IPS DF 4.7 (cell line): Measurements from ENCODE around the gene ARHGAP28.

ENCODE experiments used
- DNase-seq: peaks from one replicate; pipeline ENCODE4 v3.0.0-alpha.2; 2013; ENCODE audit warnings: low spot score; ENCODE audit errors: extremely low read depth

ARHGAP28 gene

DNA sequence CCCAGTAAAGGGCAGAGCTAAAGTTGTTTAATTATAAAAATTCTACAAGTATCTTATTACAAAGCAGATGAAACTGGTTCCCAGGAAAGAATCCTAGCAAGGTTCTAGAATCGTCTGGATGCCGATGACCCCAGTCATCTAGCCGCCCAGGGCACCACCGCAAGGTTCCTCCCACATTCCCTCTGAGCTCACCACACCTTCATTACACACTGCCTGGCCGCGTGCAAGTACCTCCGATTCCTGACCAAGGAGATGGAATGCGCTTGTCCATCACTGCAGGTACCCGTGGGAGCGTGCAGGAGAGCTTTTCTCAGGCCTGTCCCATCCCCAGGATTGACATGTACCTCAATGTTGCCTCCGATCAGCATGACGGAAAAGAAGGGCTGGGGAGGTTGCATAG, 229.6 kb downstream of the ARHGAP28 start:
- DNase-seq: no peak

DNA sequence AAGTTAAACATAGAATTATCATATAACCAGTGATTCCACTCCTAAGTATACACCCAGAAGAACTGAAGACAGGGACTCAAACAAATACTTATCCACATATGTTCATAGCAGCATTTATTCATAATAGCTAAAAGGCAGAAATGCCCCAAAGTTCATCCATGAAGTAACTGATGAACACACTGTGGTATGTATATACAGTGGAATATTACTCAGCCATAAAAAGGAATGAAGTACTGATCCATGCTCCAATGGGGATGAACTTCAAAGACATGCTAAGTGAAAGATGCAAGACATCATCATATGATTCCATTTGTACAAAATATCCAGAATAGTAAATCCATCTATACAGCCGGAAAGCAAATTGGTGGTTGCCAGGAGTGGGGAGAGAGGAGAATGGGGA, 230.6 kb downstream of the ARHGAP28 start:
- DNase-seq: no peak

DNA sequence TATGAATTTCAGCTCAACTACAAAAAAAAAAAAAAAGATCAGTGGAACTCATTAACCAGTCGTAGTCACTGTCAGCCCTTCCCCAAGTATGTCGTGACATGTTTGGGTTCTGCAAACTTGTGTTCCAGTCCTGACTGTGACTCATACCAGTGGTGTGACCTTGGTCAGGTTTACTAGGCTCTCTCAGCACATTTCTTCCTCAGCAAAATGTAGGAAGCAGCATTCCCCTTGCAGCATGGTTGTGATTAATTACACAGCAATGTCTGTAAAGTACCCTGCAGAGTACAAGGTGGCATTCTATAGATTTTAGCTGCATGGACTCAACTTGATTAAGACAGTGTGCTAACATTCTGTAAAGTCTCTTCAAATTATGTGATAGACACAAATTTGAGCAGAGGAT, 231.1 kb downstream of the ARHGAP28 start:
- DNase-seq: no peak

DNA sequence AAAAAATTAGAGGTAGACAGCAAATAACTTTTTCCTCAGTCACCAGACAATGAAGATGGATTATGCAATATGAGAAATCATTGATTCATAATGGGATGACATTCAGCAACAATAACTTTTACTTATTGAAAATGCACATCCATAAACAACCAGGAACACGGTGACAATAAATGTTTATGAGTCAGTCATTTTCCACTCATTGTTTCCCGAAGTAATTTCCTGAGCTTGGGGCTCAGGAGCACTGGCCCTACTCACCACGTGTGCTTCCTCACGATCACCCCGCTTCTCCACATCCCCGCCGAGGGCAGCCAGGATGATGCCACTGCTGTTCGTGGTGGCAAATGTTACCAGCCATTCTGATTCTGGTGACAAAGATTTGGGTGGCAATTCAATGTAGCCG, 231.8 kb downstream of the ARHGAP28 start:
- no peak for DNase-seq

DNA sequence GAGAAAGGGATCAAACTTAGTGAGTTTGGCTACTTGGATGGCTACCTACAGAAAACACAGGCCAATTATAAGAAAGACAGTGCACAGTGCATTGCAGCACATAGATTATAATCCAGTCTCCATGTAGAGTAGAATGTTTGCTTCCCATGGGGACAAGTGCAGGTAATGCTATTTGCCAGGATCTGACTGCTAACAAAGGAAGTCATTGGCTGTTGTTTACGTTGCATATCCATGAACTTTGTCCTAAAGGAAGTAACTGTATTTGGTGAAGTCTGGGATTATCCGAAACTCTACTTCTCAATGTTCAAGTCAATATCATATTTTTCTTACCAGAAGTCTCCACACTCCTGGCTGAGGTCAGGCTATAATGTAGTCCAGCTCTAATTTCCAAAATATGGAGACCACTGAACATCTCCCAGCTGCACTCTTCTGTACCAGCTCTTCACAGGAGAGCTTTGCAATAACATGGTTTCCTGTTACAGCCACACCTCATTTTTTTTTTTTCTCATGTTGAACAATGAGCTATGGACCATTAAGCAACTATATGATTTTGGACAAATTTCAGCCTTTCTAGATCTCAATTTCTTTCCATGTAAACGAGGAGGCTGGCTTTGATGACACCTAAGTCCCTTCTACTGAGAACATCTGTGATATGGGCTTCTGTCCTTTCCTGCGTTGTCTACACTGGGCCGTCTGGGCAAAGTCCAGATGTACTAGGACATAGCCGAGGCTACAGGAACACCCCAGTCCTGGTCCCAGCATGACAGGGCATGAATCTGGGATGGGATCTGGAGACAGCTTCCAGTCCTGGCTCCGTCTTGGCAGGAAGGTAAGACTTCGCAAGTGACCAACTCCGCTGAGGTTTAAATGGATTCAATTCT, 233.3 kb downstream of the ARHGAP28 start:
- DNase-seq: no peak

DNA sequence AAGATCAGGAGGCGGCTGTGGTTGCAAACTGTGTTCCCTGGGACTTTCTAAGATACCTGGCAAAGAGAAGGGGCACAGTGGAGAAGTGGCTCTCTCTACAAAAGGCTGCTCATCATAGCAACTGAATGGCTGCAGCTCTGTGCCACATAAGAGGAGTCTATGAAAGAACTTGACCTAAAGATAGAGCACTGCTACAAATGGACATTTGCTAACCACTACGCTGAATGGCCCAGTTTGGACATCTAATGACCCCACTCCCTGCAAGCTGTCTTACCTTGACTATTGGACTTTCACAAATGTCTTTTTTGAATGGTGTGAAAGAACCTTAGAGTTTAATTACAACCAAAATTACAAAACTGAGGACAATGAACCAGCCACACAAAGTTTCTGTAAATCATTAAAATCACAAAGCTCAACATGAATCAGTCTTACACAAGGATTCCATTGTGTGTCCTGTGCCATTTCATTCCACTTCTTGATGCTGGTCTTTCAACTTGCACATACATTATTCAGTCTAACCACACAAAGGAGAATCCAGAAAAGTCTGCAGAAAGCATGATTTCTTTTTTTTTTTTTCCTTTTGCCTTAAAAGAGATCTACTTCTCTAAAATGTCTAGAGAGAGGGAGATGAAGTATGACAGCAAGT, 234.1 kb downstream of the ARHGAP28 start:
- DNase-seq: no peak
